Epithelial cell of proximal tubule (primary cell): ENCODE results near the gene SYNPO2. TPM values are rescaled to one million over a fixed set of nuclear protein-coding genes. Genes with fewer than 3 reads are reported as not detected.
A peak's percentile ranks its signal among the peaks of the same experiment; 100 is the strongest.

ENCODE experiments used
- DNase-seq: peaks from one replicate; pipeline ENCODE4 v3.0.0-alpha.2; 2011; ENCODE audit warnings: low read depth
- H3K4me3 ChIP-seq: 2 replicates; pipeline ENCODE4 v1.5.1; 2011; ENCODE audit warnings: low read depth, mild to moderate bottlenecking, low read length
- CTCF ChIP-seq: conservative IDR thresholded peaks from 2 replicates; pipeline ENCODE4 v1.5.1; 2012; ENCODE audit warnings: low read depth, mild to moderate bottlenecking, low read length
- total RNA-seq: library from RNA; depleted of rRNA; stranded (reverse); fragments of >200 nt; gene quantifications from 2 replicates; pipeline ENCODE4 v1.2.3, GENCODE V29; 2015

SYNPO2 gene
- total RNA-seq, 1 donor from 2014 or later, result 0.40 TPM

- TF ChIP-seq CTCF, result no peak
- H3K4me3 ChIP-seq, result no peak overlapping the region
- no peak for DNase-seq
Measured at GRCh38 chr4:118979712-118980111, 91.1 kb downstream of the SYNPO2 start.

- TF ChIP-seq CTCF, result no peak
- DNase-seq, result peak; percentile 49
- H3K4me3 ChIP-seq, result no peak overlapping the region
Measured at GRCh38 chr4:118981171-118981838, 92.7 kb downstream of the SYNPO2 start.

- H3K4me3 ChIP-seq, result no peak overlapping the region
- no peak for DNase-seq
- TF ChIP-seq CTCF, result peak; percentile 83
Measured at GRCh38 chr4:118981839-118982381, 93.3 kb downstream of the SYNPO2 start.

- H3K4me3 ChIP-seq, result no peak overlapping the region
- TF ChIP-seq CTCF, result no peak
- no peak for DNase-seq
Measured at GRCh38 chr4:118983293-118983692, 94.6 kb downstream of the SYNPO2 start.

- no peak for DNase-seq
- TF ChIP-seq CTCF, result no peak
- no peak overlapping the region for H3K4me3 ChIP-seq
Measured at GRCh38 chr4:118983831-118984230, 95.2 kb downstream of the SYNPO2 start.

GRCh38 chr4:118985170-118986000 is 96.7 kb downstream of the SYNPO2 start:
- no peak overlapping the region for H3K4me3 ChIP-seq
- TF ChIP-seq CTCF, result no peak
- DNase-seq, result no peak
